OCI-M2 (cell line): ENCODE data around the gene TUBB4B.

ENCODE experiments used
- DNase-seq: peaks from one replicate; lab custom pipeline; 2025; ENCODE audit not compliant: unreplicated experiment; lab: John Stamatoyannopoulos, UW

The TUBB4B gene

DNA sequence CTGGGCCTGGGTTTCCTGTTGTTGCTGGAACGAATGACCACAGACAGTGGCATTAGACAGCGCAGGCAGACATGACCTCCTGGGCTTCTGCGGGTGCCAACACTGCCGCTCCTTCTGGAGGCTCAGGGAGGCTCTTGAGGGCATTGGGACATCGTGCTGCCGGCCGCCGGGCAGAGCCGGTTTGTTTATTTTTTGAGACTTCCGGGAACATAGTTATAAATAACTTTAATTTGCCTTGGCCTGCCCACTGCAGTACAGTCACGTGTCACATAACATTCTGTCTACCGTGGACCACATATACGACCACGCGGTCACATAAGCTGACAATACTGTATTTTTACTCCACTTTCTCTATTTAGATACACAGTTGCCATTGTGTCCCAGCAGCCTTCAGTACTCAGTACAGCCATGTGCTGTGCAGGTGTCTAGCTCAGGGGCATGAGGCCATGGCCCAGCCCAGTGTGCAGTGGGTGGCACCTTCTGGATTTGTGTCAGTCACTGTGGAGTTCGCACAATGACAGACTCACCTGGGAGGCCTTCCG, 28.2 kb downstream of the TUBB4B start:
- DNase-seq: no peak

DNA sequence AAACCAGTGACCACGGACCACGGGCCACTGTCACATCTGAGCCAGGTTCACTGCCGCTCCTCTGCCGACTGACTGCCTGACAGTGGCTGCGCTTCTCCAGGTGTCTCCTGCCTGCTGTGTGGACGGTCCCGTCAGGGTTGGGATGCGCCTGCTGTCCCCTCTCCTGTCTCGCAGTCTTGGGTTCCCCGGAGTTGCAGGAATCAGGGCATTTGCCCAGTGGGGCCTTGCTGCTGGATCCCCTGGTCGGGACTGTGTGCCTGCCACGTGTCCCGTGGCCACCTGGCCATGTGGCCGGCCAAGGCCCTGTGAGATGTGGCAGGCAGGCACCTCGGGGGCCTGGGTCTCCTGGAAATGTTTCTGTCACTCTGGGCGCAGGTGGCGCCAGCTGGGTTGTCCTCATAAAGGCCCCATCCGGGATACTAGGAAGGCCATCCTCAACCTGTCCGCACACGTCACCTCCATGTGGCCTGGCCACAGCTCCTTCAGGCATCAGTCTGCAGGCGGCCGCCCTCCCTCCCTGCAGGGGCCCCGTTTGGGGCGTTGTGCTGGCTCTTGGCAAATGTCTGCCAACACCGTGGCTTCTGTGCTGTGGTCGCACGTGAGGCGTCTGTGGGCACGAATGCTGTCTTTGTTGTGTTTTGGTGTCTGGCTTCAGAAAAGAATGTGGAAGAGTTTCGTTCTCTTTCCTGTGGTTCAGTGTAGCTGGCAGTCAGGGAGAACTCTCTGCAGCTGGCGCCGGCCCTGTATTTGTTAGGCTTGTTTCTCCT, 30.0 kb downstream of the TUBB4B start:
- DNase-seq: no peak

DNA sequence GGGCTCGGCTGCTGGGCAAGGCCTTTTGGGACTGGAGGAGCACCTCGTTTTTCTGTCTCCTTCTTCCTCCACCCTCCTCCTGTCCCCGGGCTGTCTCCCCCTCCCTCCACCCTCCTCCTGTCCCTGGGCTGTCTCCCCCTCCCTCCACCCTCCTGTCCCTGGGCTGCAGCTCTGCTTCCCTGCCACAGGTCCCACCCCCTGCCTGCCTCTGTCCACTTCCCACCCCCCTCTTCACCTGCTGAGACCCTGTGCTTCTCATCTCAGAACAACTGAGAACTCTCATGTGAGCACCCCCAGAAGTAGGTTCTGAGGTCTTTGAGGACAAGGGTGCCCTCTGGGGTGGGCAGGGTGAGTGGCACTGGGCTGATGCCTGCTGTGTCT, 30.6 kb downstream of the TUBB4B start:
- DNase-seq: no peak

DNA sequence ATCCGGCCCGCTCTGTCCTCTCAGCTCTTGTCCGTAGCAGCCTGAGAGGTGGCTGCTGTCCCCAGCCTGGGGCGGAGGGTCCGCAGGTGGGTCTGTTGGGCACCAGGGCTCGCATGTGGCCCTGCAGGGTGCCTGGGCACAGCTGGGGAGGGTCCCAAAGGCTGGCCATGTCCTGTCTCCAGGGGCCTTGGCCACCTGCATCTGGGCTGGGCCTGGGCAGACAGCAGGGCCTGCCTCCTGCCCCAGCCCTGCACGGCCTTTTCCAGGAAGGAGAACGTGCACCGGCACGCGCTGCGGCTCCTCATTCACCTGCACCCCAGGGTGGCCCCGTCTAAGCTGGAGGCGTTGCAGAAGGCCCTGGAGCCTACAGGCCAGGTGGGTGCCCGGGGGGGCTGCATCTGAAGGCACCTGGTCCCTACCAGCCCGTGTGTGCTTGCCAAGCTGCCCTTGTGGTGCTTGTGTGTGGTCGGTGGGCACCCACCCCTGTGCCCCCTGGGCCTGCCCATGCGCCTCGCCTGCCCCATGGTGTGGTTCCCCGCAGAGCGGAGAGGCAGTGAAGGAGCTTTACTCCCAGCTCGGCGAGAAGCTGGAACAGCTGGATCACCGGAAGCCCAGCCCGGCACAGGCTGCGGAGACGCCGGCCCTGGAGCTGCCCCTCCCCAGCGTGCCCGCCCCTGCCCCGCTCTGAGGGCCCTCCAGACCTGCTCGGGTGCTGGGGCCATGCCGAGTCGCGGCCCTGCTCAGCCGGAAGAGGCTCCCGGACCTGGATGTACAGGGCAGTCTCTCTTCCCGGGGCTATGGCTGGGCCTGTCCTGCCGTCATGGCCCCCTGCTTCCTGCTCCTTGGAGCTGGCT, 31.4 kb downstream of the TUBB4B start:
- no peak for DNase-seq

DNA sequence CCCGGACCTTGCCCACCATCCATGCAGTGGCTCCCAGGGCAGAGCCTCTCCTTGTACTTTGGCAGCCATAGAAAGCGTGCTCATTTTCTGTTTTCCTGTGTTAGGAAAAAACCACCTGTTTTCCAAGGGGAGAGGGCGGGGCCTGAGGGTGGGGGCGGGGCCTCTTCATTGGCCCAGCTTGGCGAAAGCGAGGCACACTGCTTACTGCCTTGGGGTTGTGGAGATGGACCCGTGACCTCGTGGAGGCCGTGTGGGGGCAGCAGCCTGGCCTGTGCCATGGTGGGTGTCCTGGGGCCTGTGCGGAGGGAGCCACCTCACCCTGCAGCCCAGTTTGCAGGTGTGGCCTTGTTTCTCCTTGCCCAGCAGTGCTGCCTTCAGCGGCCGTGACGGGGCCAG, 32.0 kb downstream of the TUBB4B start:
- DNase-seq: no peak

DNA sequence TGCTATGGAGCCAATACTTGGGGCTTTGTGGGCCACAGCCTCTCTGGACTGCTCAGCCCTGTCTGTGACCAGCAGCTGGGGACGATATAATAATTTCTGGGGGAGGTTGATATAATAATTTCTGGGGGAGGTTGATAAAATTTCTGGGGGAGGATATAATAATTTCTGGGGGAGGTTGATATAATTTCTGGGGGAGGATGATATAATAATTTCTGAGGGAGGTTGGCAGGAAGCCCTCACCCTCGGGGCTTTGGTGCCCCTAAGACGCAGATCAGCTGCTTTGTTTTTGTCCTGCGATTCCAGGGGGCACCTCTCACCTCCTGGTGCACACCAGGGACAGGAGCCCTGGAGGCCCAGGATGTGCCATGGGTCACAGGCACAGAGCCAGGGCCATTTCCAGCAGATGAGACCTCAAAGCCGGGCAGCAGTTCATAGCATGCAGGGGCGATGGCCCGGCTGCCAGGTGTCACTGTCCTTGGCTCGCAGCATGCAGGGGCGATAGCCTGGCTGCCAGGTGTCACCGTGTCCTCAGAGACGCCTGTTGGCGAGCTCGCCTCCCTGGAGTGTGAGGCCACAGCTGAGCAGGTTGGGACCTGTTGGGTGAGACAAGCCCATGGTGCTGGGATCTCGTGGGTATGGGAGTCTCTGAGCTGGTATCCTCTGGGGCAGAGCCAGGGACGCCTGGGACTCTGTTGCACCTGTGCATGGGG, 32.7 kb downstream of the TUBB4B start:
- DNase-seq: no peak

DNA sequence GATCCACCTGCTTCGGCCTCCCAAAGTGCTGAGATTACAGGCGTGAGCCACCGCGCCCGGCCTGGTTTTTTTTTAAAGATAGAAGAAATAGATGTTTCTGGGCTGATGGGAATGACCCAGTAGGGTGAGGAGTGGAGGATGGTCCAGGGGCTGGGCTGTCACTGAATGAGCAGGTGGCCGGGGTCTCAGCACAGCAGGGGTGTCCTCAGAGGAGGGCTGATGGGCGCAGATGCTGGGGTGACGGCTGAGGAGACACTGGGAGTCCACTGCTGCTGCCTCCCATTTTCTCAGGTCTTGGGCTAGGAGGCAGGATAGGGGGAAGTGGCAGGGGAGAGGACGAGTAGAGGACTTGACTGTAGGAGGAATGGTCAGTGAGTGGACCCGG, 34.1 kb downstream of the TUBB4B start:
- DNase-seq: no peak

DNA sequence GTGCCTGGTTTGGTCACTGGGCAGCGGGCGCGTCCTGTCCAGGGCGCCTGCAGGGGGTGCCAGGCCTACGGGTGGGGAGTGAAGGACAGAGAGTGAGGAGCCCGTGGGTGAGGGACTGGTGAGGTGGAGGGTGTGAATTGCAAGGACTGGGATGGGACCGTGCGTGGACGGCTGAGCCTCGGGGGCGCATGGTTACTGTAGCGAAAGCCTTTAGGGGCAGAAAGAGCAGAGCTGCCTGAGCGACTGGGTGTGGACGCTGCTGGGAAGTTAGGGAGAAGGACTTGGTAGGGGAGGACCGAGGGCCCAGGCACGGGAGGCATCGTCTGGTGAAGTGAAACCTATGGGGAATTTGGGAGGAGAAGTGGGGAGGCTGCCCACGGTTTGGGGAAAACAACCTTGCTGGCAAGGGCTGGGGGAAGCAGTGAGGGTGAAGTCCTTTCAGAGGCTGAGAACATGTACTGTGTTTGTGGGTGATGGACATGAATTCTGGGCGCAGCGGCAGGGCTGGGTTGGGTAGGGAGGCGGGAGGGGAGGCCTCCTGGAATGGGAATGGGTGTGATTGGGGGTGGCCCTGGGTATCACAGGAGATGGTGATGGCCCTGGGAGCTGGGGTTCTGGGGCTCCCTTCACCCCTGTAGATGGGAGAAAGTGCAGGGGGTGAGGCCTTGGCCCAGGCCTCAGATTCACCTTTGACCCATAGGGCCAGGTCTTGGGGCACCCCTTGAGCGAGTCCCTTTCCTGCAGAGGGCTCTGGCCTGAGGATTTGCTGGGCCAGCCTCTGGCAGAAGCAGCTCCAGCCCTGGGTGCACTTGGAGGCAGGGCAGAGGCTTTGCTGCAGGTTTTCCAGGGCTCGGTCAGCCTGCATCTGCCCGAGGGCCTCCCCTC, 34.7 kb downstream of the TUBB4B start:
- DNase-seq: no peak

DNA sequence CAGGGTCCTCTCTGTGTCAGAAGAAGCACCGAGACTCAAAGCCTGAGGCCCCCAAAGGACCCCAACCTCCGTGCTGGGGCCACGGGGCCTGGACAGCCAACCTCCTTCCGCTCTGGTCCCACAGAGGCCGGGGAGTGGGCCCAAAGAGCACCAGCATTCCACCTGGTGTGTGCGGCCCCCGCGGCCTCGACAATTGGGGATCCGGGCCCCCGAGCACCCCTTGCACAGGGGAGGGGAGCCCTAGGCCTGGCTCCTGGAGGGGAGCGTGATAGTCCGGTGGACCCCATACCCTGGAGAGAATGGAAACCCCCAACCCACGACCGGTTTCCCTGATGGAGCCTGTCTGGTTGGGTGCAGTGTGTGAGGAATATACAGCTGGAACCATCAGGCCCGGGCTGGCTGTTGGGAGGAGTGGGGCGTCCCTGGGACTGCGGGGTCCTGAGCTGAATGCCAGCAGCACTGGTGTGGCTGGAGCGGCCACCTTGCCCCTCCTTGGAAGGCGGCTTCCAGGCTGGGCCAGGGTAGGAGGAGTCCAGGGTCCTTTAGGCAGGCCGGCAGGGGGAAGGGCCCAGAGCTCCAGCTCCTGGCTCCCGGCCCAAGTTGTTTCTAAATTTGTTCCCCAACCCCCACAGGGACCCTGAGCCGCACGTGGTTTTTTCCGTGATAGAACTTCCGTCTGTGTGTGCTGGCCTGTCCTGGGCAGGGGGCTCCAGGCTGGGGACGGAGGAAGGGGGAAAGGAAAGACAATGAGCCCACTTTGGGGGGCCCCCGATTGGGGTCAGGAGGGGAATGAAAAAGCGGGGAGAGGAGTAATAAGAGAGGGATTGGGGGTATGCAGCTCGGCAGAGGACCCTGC, 35.6 kb downstream of the TUBB4B start:
- no peak for DNase-seq

DNA sequence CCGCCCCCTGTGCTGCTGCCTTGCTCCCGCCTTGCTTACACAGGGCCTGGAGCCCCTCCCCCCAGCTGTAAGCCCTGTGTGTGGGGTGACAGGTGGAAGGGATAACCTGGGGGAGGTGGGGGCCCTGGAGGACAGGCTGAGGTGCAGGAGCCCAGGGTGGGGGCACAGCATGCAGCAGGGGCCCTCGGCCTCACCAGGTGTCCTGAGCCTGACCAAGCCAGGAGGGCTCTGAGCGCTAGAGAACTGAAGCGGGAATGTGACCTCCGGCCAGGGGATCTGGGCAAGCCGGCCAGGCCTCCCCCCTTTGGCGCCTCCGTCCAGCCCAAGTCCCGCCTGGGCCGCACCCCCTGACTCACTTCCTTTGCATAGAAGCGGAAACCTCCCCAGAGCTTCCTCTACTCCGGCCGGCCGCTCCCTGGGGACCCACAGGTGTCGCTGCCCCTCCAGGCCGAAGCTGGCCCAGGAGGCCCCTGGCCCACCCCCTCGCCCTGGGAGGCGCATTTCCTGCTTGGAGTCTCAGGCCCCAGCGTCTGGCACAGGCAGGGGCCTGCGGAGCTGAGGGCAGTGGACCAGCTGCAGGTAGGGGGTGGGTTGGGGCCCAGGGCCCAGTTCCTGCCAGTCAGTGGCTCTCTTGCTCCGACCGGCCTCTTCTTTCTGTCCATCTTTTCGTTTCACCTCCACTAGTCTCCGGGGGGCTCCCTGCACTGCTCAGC, 36.4 kb downstream of the TUBB4B start, which contains the start of gene TOR4A:
TSS of gene TOR4A (plus strand) at position 398 of the 713 bp plus-strand sequence. CDS start 964 bp downstream, outside the sequence.
- no peak for DNase-seq

DNA sequence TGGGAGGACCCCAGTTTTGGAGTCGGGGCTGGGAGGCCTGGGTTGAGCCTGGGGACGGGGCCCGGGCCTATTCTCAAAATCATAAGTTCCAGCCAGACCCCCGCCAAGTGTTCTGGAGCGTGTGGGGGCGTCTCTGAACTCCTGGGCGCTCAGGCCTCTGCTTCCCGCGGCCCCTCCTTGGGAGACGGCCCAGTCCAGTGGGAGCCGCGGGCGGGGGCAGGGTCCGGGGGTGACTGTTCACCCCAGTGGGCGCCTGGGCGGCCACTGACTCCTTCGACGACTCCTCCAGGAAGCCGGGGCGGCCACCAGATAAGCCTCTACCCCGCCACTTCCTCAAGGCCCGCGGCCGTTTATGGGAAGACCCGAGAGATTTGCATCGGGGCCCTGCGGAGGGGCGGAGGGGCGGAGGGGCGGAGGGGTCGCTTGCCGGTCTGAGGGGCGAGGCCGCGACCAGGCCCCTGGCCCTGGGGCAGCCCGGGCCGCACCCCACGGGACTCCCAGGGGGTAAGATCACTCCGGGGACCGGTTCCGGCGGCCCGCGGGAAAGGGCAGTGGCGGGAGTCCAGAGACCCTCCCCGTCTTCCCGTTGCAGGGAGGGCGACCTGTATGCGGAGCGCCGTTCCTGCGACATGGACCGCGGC, 37.1 kb downstream of the TUBB4B start:
- DNase-seq: no peak

DNA sequence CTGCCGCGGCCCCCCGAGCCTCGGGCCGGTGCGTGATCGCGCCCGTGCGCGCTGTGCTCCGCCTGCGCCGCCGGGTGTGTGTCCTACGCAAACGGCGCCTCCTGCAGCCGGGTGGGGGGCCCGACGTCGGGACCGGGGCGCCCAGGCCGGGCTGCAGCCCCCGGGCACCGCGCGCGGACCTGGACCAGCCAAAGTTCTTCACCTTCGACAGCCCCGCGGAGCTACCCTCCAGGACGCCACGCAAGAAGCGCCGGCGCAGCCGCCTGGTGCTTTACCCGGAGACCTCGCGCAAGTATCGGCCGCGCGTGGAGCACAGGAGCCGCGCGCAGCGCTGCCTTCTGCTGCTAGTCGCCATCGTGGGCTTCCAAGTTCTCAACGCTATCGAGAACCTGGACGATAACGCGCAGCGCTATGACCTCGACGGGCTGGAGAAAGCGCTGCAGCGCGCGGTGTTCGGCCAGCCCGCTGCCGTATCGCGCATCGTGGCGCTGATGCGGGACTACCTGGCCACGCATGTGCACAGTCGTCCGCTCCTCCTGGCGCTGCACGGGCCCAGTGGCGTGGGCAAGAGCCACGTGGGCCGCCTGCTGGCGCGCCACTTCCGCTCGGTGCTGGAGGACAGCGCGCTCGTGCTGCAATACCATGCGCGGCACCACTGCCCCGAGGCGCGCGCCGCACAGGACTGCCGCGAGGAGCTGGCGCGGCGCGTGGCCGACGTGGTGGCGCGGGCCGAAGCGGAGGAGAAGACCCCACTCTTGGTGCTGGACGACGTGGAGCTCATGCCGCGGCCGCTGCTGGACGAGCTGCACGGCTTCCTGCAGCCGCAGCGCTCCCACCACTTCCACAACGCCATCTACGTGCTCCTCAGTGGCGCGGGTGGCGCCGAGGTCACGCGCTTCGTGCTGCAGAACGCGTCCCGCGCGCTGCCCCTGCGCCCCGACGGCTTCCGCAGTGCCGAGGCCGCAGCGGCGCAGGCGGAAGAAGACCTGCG, 37.9 kb downstream of the TUBB4B start:
- DNase-seq: no peak

DNA sequence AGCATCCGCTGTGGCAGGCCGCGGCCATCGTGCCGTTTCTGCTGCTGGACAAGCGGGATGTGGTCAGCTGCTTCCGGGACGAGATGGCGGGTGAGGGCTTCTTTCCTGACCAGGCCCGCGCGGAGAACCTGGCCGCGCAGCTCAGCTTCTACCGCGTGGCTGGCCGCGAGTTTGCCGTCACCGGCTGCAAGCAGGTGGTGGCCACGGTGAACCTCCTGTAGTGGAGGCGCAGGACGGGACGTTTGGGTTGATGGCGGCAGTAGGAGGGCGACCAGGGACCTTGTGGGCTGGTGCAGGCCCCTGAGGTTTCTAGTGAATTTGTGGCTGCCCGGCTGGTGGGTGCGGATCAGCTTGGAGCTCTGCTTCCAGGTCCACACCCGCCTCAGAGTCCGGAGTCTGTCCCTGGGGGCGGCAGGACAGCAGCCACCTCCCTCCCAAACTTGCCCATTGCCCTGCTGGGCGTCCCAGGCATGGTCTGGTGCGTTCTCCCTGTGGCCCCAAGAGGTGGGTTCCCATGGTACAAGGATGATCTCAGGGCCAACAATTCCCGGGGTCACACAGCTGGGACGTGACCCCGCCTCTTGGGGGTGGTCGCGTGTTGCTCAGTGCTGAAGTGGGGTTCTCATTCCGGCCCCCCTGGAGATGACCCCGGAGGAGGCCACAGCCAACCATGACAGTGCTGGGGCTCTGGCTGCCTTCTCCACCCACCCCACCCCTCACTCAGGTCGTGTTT, 38.8 kb downstream of the TUBB4B start:
- no peak for DNase-seq

DNA sequence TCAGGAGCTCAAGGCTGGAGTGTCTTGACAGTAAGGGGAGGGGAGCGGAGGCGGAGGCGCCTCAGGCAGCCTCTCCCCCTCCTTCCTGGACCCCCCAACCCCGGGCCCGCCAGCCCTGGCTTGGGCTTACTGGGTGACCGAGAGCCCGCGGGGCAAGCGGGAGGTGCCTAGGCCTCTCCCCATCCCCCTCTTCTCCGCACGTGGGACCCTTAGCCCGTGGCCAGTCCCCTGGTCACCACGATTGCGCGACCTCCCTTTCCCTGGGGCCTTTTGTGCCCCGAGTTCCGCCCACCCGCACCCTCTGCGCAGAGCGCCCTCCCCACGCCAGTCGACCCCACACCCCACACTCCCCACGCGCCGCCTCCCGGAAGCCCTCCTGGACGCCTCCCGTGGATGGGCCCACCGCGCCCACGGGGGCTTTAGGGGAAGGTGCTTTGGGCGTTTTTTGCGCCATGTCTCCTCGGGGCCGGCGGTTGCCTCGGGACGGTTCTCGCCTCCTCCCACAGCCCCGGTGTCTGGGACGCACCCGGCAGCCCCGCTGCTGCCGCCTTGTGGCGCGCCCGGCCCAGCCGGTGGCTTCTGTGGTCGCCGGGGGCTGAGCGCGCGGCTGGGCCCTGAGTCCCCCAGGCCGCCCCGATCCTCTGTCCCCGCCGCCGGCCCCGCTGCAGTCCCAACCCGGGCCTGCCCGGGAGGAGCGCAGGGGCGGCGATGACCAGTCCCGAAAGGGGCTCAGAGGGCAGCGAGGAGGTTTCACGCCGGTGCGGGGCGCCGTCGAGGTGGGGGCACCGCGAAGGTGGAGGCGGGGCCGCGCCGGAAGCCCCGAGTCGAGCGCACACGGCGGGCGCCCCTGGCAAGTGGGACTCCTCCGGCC, 39.6 kb downstream of the TUBB4B start:
- DNase-seq: no peak

DNA sequence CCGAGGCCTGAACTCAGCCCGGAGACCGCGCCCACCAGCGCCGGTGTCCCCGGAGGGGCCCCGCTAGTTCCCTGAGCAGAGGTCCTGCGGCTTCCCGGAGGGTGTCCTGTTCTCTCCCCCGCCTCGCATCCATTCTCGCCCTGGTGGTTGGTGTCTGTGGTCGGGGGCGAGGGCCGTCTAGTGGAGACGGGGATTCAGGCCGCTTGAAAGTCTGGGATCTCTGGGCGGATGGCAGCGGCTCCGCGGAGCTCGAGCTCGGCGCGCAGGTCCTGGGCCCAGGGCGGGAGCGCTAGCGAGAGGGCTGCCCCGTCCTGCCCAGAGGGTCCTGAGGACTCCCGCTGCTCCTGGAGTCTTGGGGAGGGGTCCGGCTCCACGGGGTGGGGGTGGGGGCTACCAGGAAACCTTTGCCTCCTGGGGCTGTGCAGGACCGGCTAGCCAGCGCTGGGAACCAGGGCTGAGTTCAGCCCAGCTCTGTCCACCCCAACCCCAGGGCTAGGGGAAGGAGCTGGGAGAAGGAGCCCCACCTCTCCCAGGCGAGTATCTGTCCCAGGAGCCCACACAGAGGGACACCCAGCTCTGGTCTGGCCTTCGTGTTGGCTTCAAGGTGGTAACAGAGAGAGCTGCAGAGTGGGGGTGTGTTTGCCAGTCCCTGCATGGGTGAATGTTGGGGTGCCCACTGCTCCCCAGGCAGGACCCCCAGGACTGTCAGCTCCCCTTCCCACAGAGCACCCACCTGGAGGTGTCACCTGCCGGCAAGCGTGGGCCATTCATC, 40.4 kb downstream of the TUBB4B start:
- DNase-seq: no peak
